ENCODE data around the gene TRAPPC3L.

Gene TRAPPC3L

DNA sequence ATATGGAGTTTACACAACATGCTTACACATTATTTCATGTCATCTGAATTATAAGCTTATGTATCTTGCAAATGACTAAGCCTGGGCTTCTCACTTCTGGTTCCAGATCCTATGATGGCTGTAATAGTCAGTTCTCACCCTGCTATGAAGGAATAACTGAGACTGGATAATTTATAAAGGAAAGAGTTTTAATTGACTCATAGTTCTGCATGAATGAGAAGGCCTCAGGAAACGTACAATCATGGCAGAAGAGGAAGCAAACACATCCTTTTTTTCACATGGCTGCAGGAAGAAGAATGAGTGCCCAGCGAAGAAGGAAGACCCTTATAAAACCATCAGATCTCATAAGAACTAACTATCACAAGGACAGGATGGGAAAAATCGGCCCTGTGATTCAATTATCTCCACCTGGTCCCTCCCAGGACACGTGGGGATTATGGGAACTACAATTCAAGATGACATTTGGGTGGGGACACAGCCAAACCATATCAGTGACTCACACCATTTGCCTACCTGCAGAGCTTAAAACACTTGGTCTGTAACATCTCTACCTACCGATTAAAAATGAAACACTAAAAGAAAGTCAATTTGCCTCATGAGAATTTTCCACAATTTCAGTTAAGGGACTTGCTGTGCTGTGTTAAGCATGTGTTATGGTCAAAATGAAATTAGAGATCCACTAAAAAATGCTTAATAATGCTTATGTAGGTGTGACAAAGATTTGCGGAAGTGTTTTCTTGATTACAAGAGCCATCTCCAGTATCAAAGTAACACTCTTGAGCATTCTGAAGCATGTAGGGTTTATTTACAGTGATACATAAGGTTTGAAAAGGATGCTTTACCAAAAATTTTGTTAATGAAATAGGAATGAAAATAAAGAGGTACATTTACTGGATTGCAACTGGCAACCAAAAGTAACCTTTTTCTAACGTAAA lies 23.6 kb upstream of the TRAPPC3L start:
- no peak overlapping the region for H2BK5ac ChIP-seq (ENCODE audit: low read depth, low read length, poor library complexity)
- H4K91ac ChIP-seq (ENCODE audit: low read depth, low read length) = no peak overlapping the region
- peaks cover 9% of the 10 kb centered on the region for H3K79me2 ChIP-seq (ENCODE audit: control insufficient read depth, insufficient read depth, low read length, poor library complexity)
- H3K36me3 ChIP-seq (ENCODE audit: control insufficient read depth in 1 of 2, insufficient read depth in 2 of 2, low read length in 2 of 2) = no peaks in the 10 kb centered on the region
- no peak overlapping the region for H2BK120ac ChIP-seq (ENCODE audit: insufficient read depth, low read length, poor library complexity)
- no peak overlapping the region for H2AK5ac ChIP-seq (ENCODE audit: low read length)
- no peaks in the 10 kb centered on the region for H3K27me3 ChIP-seq (ENCODE audit: insufficient read depth, low read length)
- H3K9me3 ChIP-seq (ENCODE audit: insufficient read depth, low read depth, low read length) = no peaks in the 10 kb centered on the region
- no peak for DNase-seq
- H3K27ac ChIP-seq (ENCODE audit: low read depth, low read length) = no peak overlapping the region
- H3K23ac ChIP-seq (ENCODE audit: low read length) = no peak overlapping the region
- no CpG with 5 or more reads among the region's 7 CpGs for WGBS (ENCODE audit: extremely low coverage, insufficient coverage, insufficient read length)
- H3K4ac ChIP-seq (ENCODE audit: low read depth, low read length) = no peak overlapping the region
- no peak overlapping the region for H3K4me2 ChIP-seq (ENCODE audit: low read length)
- peaks cover 8% of the 10 kb centered on the region for H3K79me1 ChIP-seq (ENCODE audit: low read length)
- H3K18ac ChIP-seq (ENCODE audit: low read length) = no peak overlapping the region
- H2BK12ac ChIP-seq (ENCODE audit: low read length) = no peak overlapping the region
- no peak overlapping the region for H4K8ac ChIP-seq (ENCODE audit: low read depth, low read length)
- no peak overlapping the region for H4K12ac ChIP-seq (ENCODE audit: low read depth, low read length)
- peaks cover 2% of the 10 kb centered on the region in 2 experiments for H3K4me1 ChIP-seq (ENCODE audit: control insufficient read depth in 1 of 2, insufficient read depth in 2 of 2, low read length in 2 of 2)
- no peak overlapping the region for H2AFZ ChIP-seq (ENCODE audit: insufficient read depth, low read length, poor library complexity)
- H3K4me3 ChIP-seq (ENCODE audit: low read depth, low read length) = no peak overlapping the region
- H3K14ac ChIP-seq (ENCODE audit: low read length) = no peak overlapping the region
- no peak overlapping the region for H3K9ac ChIP-seq (ENCODE audit: low read length)

DNA sequence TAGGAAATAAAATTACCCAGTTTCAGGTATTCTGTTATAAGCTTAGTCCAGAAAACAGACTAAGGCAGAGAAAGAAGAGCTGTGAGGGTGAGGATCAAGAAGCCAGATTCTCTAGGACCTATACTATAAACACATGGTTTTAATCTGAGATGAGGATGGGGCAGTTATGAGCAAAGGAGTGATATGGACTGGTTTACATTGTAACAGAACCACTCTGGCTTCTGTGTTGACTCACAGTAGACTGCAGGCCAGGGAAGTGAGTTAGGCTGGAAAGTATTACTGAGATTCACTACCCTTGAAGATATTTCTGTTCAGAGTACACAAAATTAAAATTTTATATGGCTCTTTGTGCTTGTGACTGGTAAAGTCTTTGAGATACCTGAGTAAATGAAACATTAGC lies 22.6 kb upstream of the TRAPPC3L start:
- no peak overlapping the region for H4K12ac ChIP-seq (ENCODE audit: low read depth, low read length)
- no peak overlapping the region for H3K18ac ChIP-seq (ENCODE audit: low read length)
- no peak overlapping the region for H3K4me2 ChIP-seq (ENCODE audit: low read length)
- no peaks in the 10 kb centered on the region for H3K36me3 ChIP-seq (ENCODE audit: control insufficient read depth in 1 of 2, insufficient read depth in 2 of 2, low read length in 2 of 2)
- H4K91ac ChIP-seq (ENCODE audit: low read depth, low read length) = no peak overlapping the region
- H3K79me1 ChIP-seq (ENCODE audit: low read length) = peaks cover 8% of the 10 kb centered on the region
- H4K8ac ChIP-seq (ENCODE audit: low read depth, low read length) = no peak overlapping the region
- no peak overlapping the region for H3K4ac ChIP-seq (ENCODE audit: low read depth, low read length)
- DNase-seq = no peak
- H3K4me3 ChIP-seq (ENCODE audit: low read depth, low read length) = no peak overlapping the region
- H3K9me3 ChIP-seq (ENCODE audit: insufficient read depth, low read depth, low read length) = no peaks in the 10 kb centered on the region
- H3K79me2 ChIP-seq (ENCODE audit: control insufficient read depth, insufficient read depth, low read length, poor library complexity) = peaks cover 9% of the 10 kb centered on the region
- H2BK120ac ChIP-seq (ENCODE audit: insufficient read depth, low read length, poor library complexity) = no peak overlapping the region
- no peak overlapping the region for H2BK12ac ChIP-seq (ENCODE audit: low read length)
- peaks cover 2% of the 10 kb centered on the region in 2 experiments for H3K4me1 ChIP-seq (ENCODE audit: control insufficient read depth in 1 of 2, insufficient read depth in 2 of 2, low read length in 2 of 2)
- no peak overlapping the region for H2AK5ac ChIP-seq (ENCODE audit: low read length)
- H3K23ac ChIP-seq (ENCODE audit: low read length) = no peak overlapping the region
- no peaks in the 10 kb centered on the region for H3K27me3 ChIP-seq (ENCODE audit: insufficient read depth, low read length)
- no peak overlapping the region for H2AFZ ChIP-seq (ENCODE audit: insufficient read depth, low read length, poor library complexity)
- H3K9ac ChIP-seq (ENCODE audit: low read length) = no peak overlapping the region
- H3K14ac ChIP-seq (ENCODE audit: low read length) = no peak overlapping the region
- no peak overlapping the region for H2BK5ac ChIP-seq (ENCODE audit: low read depth, low read length, poor library complexity)
- H3K27ac ChIP-seq (ENCODE audit: low read depth, low read length) = no peak overlapping the region

DNA sequence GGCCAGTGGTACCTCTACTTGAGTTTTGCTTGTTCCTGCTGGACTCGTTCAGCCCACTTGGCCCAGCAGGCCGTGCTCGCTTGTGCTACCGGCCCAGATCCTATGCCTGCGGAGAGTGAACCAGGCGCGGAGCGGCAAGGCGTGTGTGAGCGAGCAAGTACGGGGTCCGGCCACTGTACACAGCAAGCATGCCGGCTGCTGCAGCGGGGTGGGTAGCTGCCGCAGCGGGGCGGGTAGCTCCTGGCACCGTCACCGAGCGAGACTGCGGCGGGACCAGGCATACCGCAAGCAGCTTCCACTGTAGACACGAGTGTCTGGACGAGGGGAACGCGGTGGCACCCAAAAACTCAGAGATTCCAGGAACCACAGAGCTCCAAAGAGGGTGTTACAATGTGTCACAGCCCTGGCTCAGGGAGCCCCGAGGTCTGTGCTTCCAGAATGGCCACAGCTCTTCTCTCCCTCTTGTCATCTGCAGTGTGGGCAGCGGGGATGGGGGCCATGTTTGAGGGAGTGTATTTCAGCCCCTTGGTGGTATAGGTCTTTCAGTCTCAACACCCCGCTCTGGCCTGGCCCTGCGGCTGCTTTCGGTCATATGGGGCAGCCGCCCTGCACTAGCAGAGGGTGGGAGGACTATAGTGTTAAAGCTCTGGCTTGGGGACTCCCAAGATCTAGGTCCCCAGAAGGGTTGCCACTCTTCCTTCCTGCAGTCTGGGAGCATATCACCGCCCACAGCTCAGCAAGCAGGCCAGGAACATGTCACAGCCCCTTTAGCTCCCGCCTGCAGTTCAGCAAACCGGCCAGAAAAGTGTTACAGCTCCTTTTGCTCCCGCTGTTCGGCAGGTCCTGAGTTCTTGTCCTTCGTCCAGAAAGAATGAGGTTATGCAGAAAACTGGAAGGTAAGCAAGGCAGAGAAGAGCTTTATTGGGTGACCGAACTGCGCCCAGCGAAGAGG lies 19.7 kb upstream of the TRAPPC3L start:
- H2BK120ac ChIP-seq (ENCODE audit: insufficient read depth, low read length, poor library complexity) = no peak overlapping the region
- H3K36me3 ChIP-seq (ENCODE audit: control insufficient read depth in 1 of 2, insufficient read depth in 2 of 2, low read length in 2 of 2) = no peaks in the 10 kb centered on the region
- H3K9ac ChIP-seq (ENCODE audit: low read length) = peak overlapping the region; percentile 7
- H3K4me3 ChIP-seq (ENCODE audit: low read depth, low read length) = peak overlapping the region; percentile 49
- no peak overlapping the region for H2AFZ ChIP-seq (ENCODE audit: insufficient read depth, low read length, poor library complexity)
- H4K91ac ChIP-seq (ENCODE audit: low read depth, low read length) = no peak overlapping the region
- H3K18ac ChIP-seq (ENCODE audit: low read length) = no peak overlapping the region
- H4K8ac ChIP-seq (ENCODE audit: low read depth, low read length) = no peak overlapping the region
- no peaks in the 10 kb centered on the region for H3K79me2 ChIP-seq (ENCODE audit: control insufficient read depth, insufficient read depth, low read length, poor library complexity)
- no peak for DNase-seq
- H3K4me2 ChIP-seq (ENCODE audit: low read length) = no peak overlapping the region
- no peak overlapping the region for H3K27ac ChIP-seq (ENCODE audit: low read depth, low read length)
- no peak overlapping the region for H2BK12ac ChIP-seq (ENCODE audit: low read length)
- H3K23ac ChIP-seq (ENCODE audit: low read length) = no peak overlapping the region
- H3K4me1 ChIP-seq (ENCODE audit: control insufficient read depth in 1 of 2, insufficient read depth in 2 of 2, low read length in 2 of 2) = no peaks in the 10 kb centered on the region
- no peak overlapping the region for H3K4ac ChIP-seq (ENCODE audit: low read depth, low read length)
- no peaks in the 10 kb centered on the region for H3K79me1 ChIP-seq (ENCODE audit: low read length)
- no CpG with 5 or more reads among the region's 42 CpGs for WGBS (ENCODE audit: extremely low coverage, insufficient coverage, insufficient read length)
- no peak overlapping the region for H2BK5ac ChIP-seq (ENCODE audit: low read depth, low read length, poor library complexity)
- H2AK5ac ChIP-seq (ENCODE audit: low read length) = no peak overlapping the region
- no peaks in the 10 kb centered on the region for H3K27me3 ChIP-seq (ENCODE audit: insufficient read depth, low read length)
- no peak overlapping the region for H3K14ac ChIP-seq (ENCODE audit: low read length)
- H4K12ac ChIP-seq (ENCODE audit: low read depth, low read length) = no peak overlapping the region
- no peaks in the 10 kb centered on the region for H3K9me3 ChIP-seq (ENCODE audit: insufficient read depth, low read depth, low read length)

DNA sequence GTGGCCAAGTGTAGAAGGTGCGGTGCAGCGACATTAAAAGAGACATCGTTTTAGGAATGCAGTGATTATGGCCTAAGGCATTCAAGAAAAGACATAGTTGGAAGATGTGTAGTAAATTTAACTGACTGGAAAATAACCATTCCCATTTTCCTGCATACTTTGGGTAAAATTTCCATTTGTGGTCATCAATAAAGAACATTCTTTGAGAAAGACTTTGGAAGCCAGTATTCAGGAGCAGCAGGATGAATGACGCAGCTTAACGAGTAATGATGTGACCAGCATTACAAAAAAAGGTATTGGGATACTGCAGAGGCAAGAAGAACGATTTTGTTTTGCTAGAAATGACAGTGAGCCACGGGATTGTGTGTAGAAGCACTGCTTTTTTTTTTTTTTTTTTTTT lies 18.8 kb upstream of the TRAPPC3L start:
- Histone ChIP-seq H2AK5ac (ENCODE audit: low read length) (no peak overlapping the region), H3K23ac (ENCODE audit: low read length) (no peak overlapping the region), H3K9me3 (ENCODE audit: insufficient read depth, low read depth, low read length) (no peaks in the 10 kb centered on the region), H3K36me3 (ENCODE audit: control insufficient read depth in 1 of 2, insufficient read depth in 2 of 2, low read length in 2 of 2) (no peaks in the 10 kb centered on the region), H3K4me2 (ENCODE audit: low read length) (no peak overlapping the region), H3K27me3 (ENCODE audit: insufficient read depth, low read length) (no peaks in the 10 kb centered on the region), H4K12ac (ENCODE audit: low read depth, low read length) (no peak overlapping the region), H2BK12ac (ENCODE audit: low read length) (no peak overlapping the region), H3K79me1 (ENCODE audit: low read length) (no peaks in the 10 kb centered on the region), H3K79me2 (ENCODE audit: control insufficient read depth, insufficient read depth, low read length, poor library complexity) (no peaks in the 10 kb centered on the region), H3K4me3 (ENCODE audit: low read depth, low read length) (no peak overlapping the region), H3K4me1 (ENCODE audit: control insufficient read depth in 1 of 2, insufficient read depth in 2 of 2, low read length in 2 of 2) (no peaks in the 10 kb centered on the region), H2BK120ac (ENCODE audit: insufficient read depth, low read length, poor library complexity) (no peak overlapping the region), H3K4ac (ENCODE audit: low read depth, low read length) (no peak overlapping the region), H2BK5ac (ENCODE audit: low read depth, low read length, poor library complexity) (no peak overlapping the region), H3K18ac (ENCODE audit: low read length) (no peak overlapping the region), H3K27ac (ENCODE audit: low read depth, low read length) (no peak overlapping the region), H3K14ac (ENCODE audit: low read length) (no peak overlapping the region), H3K9ac (ENCODE audit: low read length) (no peak overlapping the region), H4K8ac (ENCODE audit: low read depth, low read length) (no peak overlapping the region), H4K91ac (ENCODE audit: low read depth, low read length) (no peak overlapping the region), H2AFZ (ENCODE audit: insufficient read depth, low read length, poor library complexity) (no peak overlapping the region)
- DNase-seq = peak in 1 of 2 donors; percentile 15
- WGBS (ENCODE audit: extremely low coverage, insufficient coverage, insufficient read length) = no CpG with 5 or more reads among the region's 7 CpGs
